H1 (cell line): ENCODE data around the gene CHD1L. TPM values are rescaled to one million over a fixed set of nuclear protein-coding genes. Genes with fewer than 3 reads are reported as not detected.

ENCODE experiments used
- CTCF ChIA-PET: fragments of 300-600 bp; sonication (Branson Sonifier 250); formaldehyde crosslinking; loops from one replicate; lab custom pipeline; 2021; ENCODE audit not compliant: partially characterized antibody; lab: Charles Lee
- POLR2A ChIA-PET: fragments of 300-600 bp; sonication (Branson Sonifier 250); formaldehyde crosslinking; loops from one replicate; lab custom pipeline; 2021; ENCODE audit warnings: inconsistent platforms; ENCODE audit not compliant: partially characterized antibody; lab: Charles Lee
- DNase-seq, 2 experiments: peaks; one replicate each; pipeline versions ENCODE4 v3.0.0 to v3.0.0-alpha.2; 2010 to 2022; ENCODE audit warnings: low spot score in 2 of 2, low read depth in 1 of 2, mixed read lengths in 1 of 2
- FAIRE-seq: peaks from 2 replicates; lab custom pipeline; 2011; peaks lifted over from hg19 to GRCh38; lab: Jason Lieb, UNC
- H2AFZ ChIP-seq: 2 replicates; pipeline ENCODE4 v1.8.1; 2012; ENCODE audit warnings: low read length, inconsistent platforms
- H2AK5ac ChIP-seq: 2 replicates; pipeline ENCODE4 v1.6.1; 2013; ENCODE audit warnings: low read depth, low read length
- H2BK120ac ChIP-seq: replicated peaks from 2 replicates; pipeline ENCODE3; 2013; ENCODE audit warnings: low read depth, low read length, inconsistent platforms
- H2BK12ac ChIP-seq: 2 replicates; pipeline ENCODE4 v1.6.1; 2013; ENCODE audit warnings: low read depth, low read length
- H2BK15ac ChIP-seq: 2 replicates; pipeline ENCODE4 v1.6.1; 2013; ENCODE audit warnings: low read length
- H2BK20ac ChIP-seq: 2 replicates; pipeline ENCODE4 v1.6.1; 2013; ENCODE audit warnings: low read length
- H2BK5ac ChIP-seq: 2 replicates; pipeline ENCODE4 v1.6.1; 2013; ENCODE audit warnings: low read depth, low read length
- H3K14ac ChIP-seq: 2 replicates; pipeline ENCODE4 v1.6.1; 2013; ENCODE audit warnings: inconsistent platforms; ENCODE audit not compliant: insufficient read length
- H3K18ac ChIP-seq: 2 replicates; pipeline ENCODE4 v1.6.1; 2013; ENCODE audit warnings: low read length; ENCODE audit errors: extremely low read depth
- H3K23ac ChIP-seq: 2 replicates; pipeline ENCODE4 v1.6.1; 2013; ENCODE audit warnings: inconsistent platforms; ENCODE audit not compliant: insufficient read length
- H3K23me2 ChIP-seq: 2 replicates; pipeline ENCODE4 v1.6.1; 2013; ENCODE audit warnings: low read depth, low read length
- H3K27ac ChIP-seq: 2 replicates; pipeline ENCODE4 v1.6.1; 2011; ENCODE audit warnings: low read depth, low read length, inconsistent platforms
- H3K27me3 ChIP-seq, 4 experiments: replicated peaks in 1 of 4; 1 replicate in 1 of 4; 2 replicates in 3 of 4; pipeline versions ENCODE4 v1.6.1 to v1.8.1; 2011 to 2013; ENCODE audit warnings: low read length in 3 of 4, mild to moderate bottlenecking in 3 of 4, inconsistent platforms in 2 of 4, mixed read lengths in 2 of 4, moderate library complexity in 1 of 4; ENCODE audit not compliant: control insufficient read depth in 3 of 4, insufficient read depth in 3 of 4; ENCODE audit errors: extremely low read depth in 1 of 4
- H3K36me3 ChIP-seq, 4 experiments: 2 replicates each; pipeline versions ENCODE4 v1.6.1 to v1.8.1; 2011 to 2013; ENCODE audit warnings: mild to moderate bottlenecking in 4 of 4, low read length in 3 of 4, moderate library complexity in 2 of 4, control low read depth in 1 of 4, inconsistent platforms in 1 of 4; ENCODE audit not compliant: insufficient read depth in 4 of 4, control insufficient read depth in 2 of 4
- H3K4ac ChIP-seq: replicated peaks from 2 replicates; pipeline ENCODE3; 2013; ENCODE audit warnings: low read length, low read depth, mixed read lengths, inconsistent platforms; ENCODE audit not compliant: insufficient read length
- H3K4me1 ChIP-seq, 4 experiments: replicated peaks in 1 of 4; 1 replicate in 1 of 4; 2 replicates in 3 of 4; pipeline versions ENCODE4 v1.6.1 to v1.8.1; 2011 to 2013; ENCODE audit warnings: low read length in 3 of 4, inconsistent platforms in 2 of 4, mixed read lengths in 1 of 4; ENCODE audit not compliant: insufficient read depth in 4 of 4, control insufficient read depth in 3 of 4
- H3K4me2 ChIP-seq, 2 experiments: 2 replicates each; pipeline versions ENCODE4 v1.6.1 to v1.8.1; 2011 to 2013; ENCODE audit warnings: low read depth in 2 of 2, low read length in 2 of 2, control low read depth in 1 of 2, inconsistent platforms in 1 of 2, mild to moderate bottlenecking in 1 of 2; ENCODE audit not compliant: insufficient read depth in 1 of 2
- H3K4me3 ChIP-seq, 4 experiments: fragments of 200-600, 300-600 bp in 1 of 4; sonication (generic), shearing (Covaris generic), sonication (Bioruptor Twin) in 1 of 4; 2 replicates each; pipeline versions ENCODE4 v1.5.1 to v1.8.1; 2011 to 2016; ENCODE audit warnings: low read length in 4 of 4, low read depth in 3 of 4, control low read depth in 2 of 4, inconsistent platforms in 2 of 4, mild to moderate bottlenecking in 2 of 4, mixed read lengths in 1 of 4, moderate library complexity in 1 of 4; ENCODE audit not compliant: insufficient read depth in 2 of 4; ENCODE audit errors: extremely low read depth in 1 of 4
- H3K56ac ChIP-seq: replicated peaks from 2 replicates; pipeline ENCODE3; 2013; ENCODE audit warnings: low read depth, mild to moderate bottlenecking, mixed read lengths, low read length, inconsistent platforms; ENCODE audit not compliant: insufficient read length
- H3K79me1 ChIP-seq: 2 replicates; pipeline ENCODE4 v1.6.1; 2013; ENCODE audit warnings: low read depth, low read length, control low read depth
- H3K79me2 ChIP-seq, 2 experiments: 2 replicates each; pipeline versions ENCODE4 v1.6.1 to v1.8.1; 2012 to 2013; ENCODE audit warnings: low read length in 2 of 2, mild to moderate bottlenecking in 2 of 2, inconsistent platforms in 1 of 2; ENCODE audit not compliant: insufficient read depth in 2 of 2, control insufficient read depth in 1 of 2
- H3K9ac ChIP-seq, 4 experiments: replicated peaks in 1 of 4; 1 replicate in 1 of 4; 2 replicates in 3 of 4; pipeline versions ENCODE4 v1.6.1 to v1.8.1; 2011 to 2013; ENCODE audit warnings: low read depth in 3 of 4, low read length in 3 of 4, control low read depth in 2 of 4, mild to moderate bottlenecking in 2 of 4, moderate library complexity in 2 of 4, inconsistent platforms in 1 of 4; ENCODE audit errors: extremely low read depth in 1 of 4
- H3K9me3 ChIP-seq, 2 experiments: 2 replicates each; pipeline versions ENCODE4 v1.6.1 to v1.8.1; 2012 to 2013; ENCODE audit warnings: mild to moderate bottlenecking in 2 of 2, moderate library complexity in 2 of 2, control low read depth in 1 of 2, inconsistent platforms in 1 of 2, low read depth in 1 of 2, low read length in 1 of 2, mixed read lengths in 1 of 2; ENCODE audit not compliant: insufficient read depth in 2 of 2
- H4K20me1 ChIP-seq, 2 experiments: replicated peaks in 1 of 2; 2 replicates each; pipeline versions ENCODE3 to v1.8.1; 2011 to 2013; ENCODE audit warnings: inconsistent platforms in 2 of 2, low read length in 2 of 2, mild to moderate bottlenecking in 1 of 2; ENCODE audit not compliant: insufficient read depth in 2 of 2, control insufficient read depth in 1 of 2
- H4K5ac ChIP-seq: 2 replicates; pipeline ENCODE4 v1.6.1; 2013; ENCODE audit warnings: low read length, low read depth, mixed read lengths, inconsistent platforms; ENCODE audit not compliant: insufficient read length
- H4K8ac ChIP-seq: 2 replicates; pipeline ENCODE4 v1.8.0; 2013; ENCODE audit warnings: mild to moderate bottlenecking, moderate library complexity, low read length, inconsistent platforms; ENCODE audit not compliant: insufficient read depth; ENCODE audit errors: extremely low read depth
- H4K91ac ChIP-seq: replicated peaks from 2 replicates; pipeline ENCODE3; 2013; ENCODE audit warnings: low read length, mixed read lengths, inconsistent platforms; ENCODE audit not compliant: insufficient read length
- PHF8 ChIP-seq: fragments of 200-600 bp; sonication (generic); conservative IDR thresholded peaks from 2 replicates; pipeline ENCODE4 v1.7.1; 2012; ENCODE audit warnings: low read depth, mild to moderate bottlenecking, inconsistent platforms, low read length, moderate library complexity
- ZNF274 ChIP-seq: IDR thresholded peaks from 2 replicates; pipeline ENCODE4 v1.7.0; 2012; ENCODE audit warnings: low read length, borderline replicate concordance; ENCODE audit errors: extremely low read depth
- WGBS, 2 experiments: shearing (Covaris generic) in 1 of 2; methylation state at CpG; one replicate each; pipeline versions ENCODE4 v1.1.6 to v1.1.7; 2013 to 2015; ENCODE audit warnings: low lambda C conversion rate in 2 of 2, mixed read lengths in 2 of 2, inconsistent platforms in 1 of 2, low coverage in 1 of 2, missing lambda C conversion rate in 1 of 2; ENCODE audit not compliant: insufficient replicate concordance in 2 of 2, insufficient coverage in 1 of 2, insufficient read length in 1 of 2; ENCODE audit errors: extremely low coverage in 1 of 2, missing lambda C conversion rate in 1 of 2; 5-methylcytosine and 5-hydroxymethylcytosine counted together
- polyA plus RNA-seq, 7 experiments: library from polyadenylated mRNA; depleted of rRNA in 3 of 7; stranded (reverse) in 5 of 7; unstranded in 2 of 7; fragments of >200 nt in 5 of 7; fragments of 200-250 nt in 2 of 7; gene quantifications; 1 replicate in 5 of 7; 2 replicates in 1 of 7; 4 replicates in 1 of 7; pipeline versions ENCODE4 v1.2.1 to v1.2.3, GENCODE V29; 2011 to 2013; ENCODE audit warnings: missing spikeins in 2 of 7, mixed read lengths in 2 of 7
- total RNA-seq: library from RNA; stranded (reverse); fragmentation: NEBNext Ultra II Directional; extraction: Animal tissue kit (Norgen Biotek cat#: 25700); gene quantifications from 2 replicates; pipeline ENCODE4 v1.2.1, GENCODE V29; 2021

The CHD1L gene
- total and polyA plus RNA-seq, 2 of the 8 experiments (the other 6 are each of a cell fraction or from before 2014, with no cell fraction given) = 20.2 to 51.2 TPM

- CTCF ChIA-PET = interaction anchor here (1.0 kb wide), 1 partner anchor 81 kb away, joined by 3 read pairs; no protein-coding TSS in a partner anchor
- H3K4me3 ChIP-seq = no peak overlapping the region
- POLR2A ChIA-PET = interaction anchor here (1.8 kb wide), 1 partner anchor 168 kb away, joined by 10 read pairs; no protein-coding TSS in a partner anchor
Observed at GRCh38 chr1:147252540-147252939, 10.1 kb downstream of the CHD1L start.

More at GRCh38 chr1:147252540-147252939, 10.1 kb downstream of the CHD1L start:
- Histone ChIP-seq H3K9ac (no peak overlapping the region), H2BK120ac (no peak overlapping the region), H3K36me3 (peaks cover 0 to 11% (median 2%) of the 10 kb centered on the region in 4 experiments; a peak in 4 of 8 replicates), H3K4ac (no peak overlapping the region), H3K56ac (no peak overlapping the region), H3K23me2 (no peaks in the 10 kb centered on the region), H3K27ac (no peak overlapping the region), H4K20me1 (peaks cover 0 to 5% of the 10 kb centered on the region in 2 experiments), H3K79me1 (peaks cover 5% of the 10 kb centered on the region; the same call in 1 of the 2 replicates), H3K18ac (no peak overlapping the region), H2AFZ (no peak overlapping the region), H4K8ac (no peak overlapping the region), H3K4me1 (peaks cover 0 to 3% (median 0%) of the 10 kb centered on the region in 4 experiments; a peak in 1 of 7 replicates), H2AK5ac (no peak overlapping the region), H3K4me2 (no peak overlapping the region), H3K23ac (no peak overlapping the region), H3K79me2 (peaks cover 15 to 70% of the 10 kb centered on the region in 2 experiments), H2BK15ac (no peak overlapping the region), H2BK5ac (no peak overlapping the region), H4K91ac (no peak overlapping the region), H4K5ac (no peak overlapping the region), H3K27me3 (no peaks in the 10 kb centered on the region), H3K14ac (no peak overlapping the region), H3K9me3 (no peaks in the 10 kb centered on the region), H2BK20ac (no peak overlapping the region), H2BK12ac (no peak overlapping the region)
- TF ChIP-seq PHF8 (no peak), ZNF274 (no peak)
- WGBS, 2 experiments = 94% methylated on average over 9 of the region's 9 CpGs; no CpG with 5 or more reads in 1 of the 2 experiments
- FAIRE-seq (no peak), DNase-seq (no peak)
